ENCODE data around the gene TMEFF2.

Gene TMEFF2, protein sequence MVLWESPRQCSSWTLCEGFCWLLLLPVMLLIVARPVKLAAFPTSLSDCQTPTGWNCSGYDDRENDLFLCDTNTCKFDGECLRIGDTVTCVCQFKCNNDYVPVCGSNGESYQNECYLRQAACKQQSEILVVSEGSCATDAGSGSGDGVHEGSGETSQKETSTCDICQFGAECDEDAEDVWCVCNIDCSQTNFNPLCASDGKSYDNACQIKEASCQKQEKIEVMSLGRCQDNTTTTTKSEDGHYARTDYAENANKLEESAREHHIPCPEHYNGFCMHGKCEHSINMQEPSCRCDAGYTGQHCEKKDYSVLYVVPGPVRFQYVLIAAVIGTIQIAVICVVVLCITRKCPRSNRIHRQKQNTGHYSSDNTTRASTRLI

DNA sequence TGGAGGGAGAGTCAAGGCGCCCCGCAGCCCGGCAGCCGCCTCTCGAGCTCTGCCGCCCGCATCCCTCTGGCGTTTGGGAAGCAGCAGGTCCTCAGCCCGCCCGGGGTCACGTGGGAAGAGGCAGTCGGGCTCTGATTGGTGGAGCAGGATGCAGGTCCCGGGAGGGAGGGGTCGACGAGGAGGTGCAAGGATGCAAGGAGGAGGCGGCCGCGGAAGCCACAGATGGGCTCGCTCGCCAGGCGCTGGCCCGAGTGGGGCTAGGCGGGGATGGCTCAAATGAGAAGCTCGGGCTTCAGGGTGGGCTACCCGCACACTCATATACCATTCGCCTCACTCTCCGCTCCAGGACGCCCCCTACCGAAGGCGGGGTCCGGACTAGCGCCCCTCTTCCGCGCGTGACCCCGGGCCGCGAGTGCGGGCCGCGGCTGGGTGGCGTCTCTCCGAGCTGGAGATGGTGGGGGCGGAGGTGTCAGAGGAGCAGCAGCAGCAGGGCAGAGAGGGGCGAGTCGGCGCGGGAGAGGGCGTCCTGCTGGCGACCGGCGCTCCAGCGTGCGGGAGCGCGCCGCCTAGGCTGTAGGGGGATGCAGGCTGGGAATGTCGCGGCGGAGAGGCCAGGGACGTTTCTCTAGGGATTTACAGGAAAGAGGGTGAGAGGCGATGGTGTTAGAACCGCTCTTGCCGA lies at the start of gene TMEFF2:
TSS of gene TMEFF2 (minus strand) at position 68 of the 682 bp plus-strand sequence. CDS start 409 bp downstream, outside the sequence.
- peak; percentile 96 for DNase-seq

DNA sequence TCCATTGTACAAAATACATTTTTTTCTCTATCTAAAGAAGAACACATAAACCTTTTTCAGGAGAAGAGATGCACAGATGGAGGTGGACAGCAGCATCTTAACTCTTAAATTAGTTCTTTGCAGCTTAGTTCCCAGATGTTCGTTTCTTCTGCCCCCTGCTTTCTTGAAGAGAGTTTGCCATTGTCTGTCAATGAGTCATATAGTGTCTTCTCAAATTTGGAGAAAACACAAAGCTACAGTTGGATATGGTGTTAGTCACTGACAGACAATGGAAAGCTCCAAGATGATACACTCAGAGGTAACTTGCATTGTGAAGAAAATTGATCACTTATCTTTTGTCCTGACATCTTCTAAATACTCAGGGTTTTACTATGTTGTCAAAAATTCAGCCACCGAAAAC lies 48.8 kb upstream of the TMEFF2 start:
- no peak for DNase-seq

DNA sequence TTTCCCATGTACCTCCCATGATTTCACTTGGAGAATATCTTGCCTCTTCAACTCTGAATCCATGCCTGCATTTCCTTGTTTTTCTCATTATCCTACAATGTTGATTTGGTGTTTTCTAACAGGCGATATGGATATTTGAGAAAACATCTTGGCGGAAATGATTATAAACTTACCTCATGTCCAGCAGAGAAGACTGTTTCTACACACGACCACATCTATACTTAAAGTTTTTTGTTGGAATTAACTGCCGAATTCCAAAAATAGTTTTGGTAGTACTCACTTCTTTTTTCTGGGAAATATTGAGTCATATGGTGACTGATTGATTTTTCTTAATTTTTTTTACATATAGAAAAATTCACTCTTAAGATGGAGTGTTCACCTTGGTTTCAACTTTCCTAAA lies 41.4 kb upstream of the TMEFF2 start:
- DNase-seq: no peak

DNA sequence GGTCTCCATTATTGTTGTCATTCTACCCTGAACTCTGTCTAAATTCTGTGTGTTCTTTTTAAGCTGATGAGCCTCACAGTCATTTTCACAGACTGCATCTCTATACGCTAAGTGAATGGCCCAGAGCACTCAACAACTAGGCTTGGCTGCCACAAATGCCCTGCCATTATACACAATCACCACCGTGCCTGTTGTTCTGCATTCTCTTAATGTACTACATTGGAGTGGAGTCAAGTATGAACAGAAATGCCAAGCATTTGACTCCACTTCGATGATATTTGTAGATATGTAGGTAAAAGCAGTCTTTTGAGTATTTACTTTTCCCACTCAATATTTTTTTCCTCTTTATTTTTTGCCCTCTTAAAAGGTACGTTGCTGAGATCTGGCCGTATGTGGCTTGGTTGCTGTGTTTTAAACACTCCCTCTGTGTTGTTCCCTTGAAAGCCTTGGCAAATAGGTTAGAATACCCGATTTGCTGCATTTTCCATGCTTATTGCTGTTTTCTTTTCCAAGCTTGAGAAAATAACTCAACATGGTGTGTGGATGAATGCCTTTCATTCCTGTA lies 36.2 kb upstream of the TMEFF2 start:
- no peak for DNase-seq

DNA sequence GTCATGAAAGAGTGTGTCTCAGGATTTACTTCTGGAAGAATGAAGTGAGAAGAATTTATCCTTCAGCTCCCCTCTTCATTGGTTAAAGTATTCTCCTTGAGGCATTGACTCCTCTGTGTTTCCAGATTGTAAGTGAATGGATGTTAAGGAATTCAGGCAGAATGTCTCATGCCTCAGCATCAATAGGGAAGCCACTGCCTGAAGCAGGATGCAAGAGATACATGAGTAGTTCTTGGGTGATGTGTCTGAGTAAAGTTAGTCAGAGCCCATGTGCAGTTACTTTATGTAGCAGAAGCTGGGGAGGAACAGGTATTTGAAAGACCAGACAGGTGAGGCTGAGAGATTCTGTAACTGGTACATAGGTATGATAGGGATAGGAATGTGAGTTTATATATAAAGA lies 34.0 kb upstream of the TMEFF2 start:
- no peak for DNase-seq

DNA sequence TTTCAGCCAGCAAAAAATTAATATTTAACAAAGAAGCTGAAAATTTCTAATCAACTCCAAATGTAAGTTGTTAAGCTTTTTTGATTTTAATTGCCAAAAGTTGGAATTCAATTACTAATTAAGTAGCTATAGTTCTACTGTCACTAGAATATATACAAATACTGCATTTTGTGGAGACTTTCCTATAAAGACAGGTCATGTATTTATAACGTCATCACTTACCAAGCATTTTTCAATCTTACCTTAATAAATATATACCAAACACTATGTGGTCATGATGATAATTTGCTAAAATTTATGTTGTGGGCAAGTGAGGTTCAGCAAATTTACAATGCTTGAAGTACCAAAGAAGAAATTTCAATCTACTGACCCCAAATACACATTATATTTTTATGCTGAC lies 24.2 kb upstream of the TMEFF2 start:
- DNase-seq: no peak

DNA sequence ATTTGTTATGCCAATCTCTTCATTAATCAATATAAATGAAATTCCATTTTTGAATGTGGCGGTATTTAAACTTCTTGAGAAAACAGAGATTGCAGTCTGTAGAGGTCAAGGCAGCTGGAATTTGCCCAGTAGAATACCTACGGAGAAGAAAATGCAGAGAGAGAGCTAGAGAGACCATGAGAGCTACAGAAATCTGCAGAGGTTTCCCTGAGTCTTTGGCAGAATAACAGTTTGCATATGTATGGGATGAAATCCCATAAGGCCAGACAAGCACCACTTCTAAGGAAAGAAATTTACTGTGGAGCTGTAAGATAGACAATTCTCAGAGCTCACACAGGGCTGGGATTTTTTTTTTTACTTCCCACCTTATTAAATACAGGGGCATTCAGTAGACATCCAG lies 23.6 kb upstream of the TMEFF2 start:
- DNase-seq: no peak

DNA sequence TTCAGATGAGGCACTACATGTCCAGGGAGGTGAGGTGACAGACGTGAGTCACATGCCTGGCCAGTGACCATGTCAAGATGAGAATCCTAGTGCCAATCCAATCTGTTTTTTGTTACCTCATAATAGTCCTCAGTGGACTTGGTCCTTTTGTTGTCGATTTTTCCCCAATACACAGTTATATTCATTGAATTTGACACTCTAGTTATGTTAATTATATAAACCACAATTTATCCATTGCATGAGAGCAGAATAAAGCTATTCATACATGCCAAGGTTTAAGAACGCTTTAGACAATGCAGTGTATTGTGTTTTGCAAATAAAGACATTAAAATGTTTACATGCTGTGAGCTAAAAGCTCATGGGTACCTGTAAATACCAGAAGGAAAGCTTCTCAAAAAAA lies 21.6 kb upstream of the TMEFF2 start:
- DNase-seq: no peak

DNA sequence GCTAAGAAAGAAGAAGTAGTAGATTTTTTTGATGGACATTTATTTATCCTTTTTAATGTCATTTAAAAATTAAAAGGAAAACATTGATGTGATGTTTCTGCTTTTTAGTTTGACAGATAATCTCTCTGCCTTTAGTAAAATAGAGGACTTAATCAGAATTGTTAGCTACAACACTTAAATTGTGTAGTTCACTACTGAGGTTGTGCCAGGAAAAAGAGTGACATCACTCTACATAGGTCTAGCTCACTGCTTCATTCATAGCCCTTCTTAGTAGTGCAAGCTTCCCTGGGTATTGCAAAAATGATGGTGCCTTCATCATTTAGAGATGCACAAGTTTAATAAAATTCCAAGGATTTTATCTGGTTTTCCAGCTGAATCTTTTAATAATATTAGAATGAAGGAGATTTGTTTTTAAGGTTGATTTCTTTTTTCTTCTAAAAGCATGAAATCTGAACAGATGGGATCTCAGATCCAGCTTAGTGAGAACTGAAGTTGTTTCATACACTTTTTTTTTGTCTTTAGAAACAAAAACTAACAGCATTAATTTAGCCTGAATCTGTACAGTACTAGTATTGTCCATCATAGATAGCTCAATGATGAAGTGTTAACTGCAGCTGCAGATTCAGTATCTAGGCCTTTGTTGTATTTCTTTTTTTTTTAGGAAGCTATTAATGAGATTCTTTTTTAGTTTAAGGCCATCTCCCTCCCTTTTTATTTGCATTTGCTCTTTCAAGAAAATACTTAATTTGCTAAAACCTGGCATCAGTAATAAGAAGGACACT lies 20.6 kb upstream of the TMEFF2 start:
- DNase-seq: no peak

DNA sequence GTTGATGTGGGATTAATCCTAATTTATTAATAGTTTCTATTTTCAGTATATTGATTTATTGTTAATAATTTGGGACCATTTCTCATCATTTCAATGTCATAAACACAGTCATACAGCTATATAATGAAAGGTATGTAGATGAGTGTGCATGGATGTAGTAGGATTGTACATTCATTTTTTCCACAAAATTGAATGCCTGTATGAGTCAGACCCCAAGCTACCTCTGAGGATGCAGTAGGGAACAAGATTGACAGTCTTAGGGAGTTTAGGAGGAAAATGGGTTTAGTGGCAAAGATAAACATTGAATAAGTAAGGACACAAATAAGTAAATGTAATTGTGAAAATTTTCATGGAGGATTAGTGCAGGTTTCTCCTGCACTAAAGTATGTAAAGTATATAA lies 14.1 kb upstream of the TMEFF2 start:
- no peak for DNase-seq

DNA sequence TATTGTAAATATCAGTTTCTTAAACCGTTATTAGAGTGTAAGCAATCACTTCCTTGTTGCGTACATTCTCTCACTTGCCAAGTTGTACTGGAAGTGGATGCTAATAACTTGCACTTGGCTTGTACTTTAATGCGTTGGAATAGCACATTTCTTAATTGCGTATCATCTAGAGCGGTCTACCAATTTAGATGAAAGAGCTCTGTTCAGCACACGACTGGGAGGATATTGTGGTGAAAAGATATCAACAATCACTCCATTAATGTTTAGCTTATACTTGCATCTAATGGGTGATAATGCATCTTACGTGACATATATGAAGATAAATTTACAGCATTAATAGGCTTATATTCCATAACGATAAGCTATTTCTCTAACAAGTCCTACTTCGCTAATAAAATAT lies 11.7 kb upstream of the TMEFF2 start:
- DNase-seq: no peak

DNA sequence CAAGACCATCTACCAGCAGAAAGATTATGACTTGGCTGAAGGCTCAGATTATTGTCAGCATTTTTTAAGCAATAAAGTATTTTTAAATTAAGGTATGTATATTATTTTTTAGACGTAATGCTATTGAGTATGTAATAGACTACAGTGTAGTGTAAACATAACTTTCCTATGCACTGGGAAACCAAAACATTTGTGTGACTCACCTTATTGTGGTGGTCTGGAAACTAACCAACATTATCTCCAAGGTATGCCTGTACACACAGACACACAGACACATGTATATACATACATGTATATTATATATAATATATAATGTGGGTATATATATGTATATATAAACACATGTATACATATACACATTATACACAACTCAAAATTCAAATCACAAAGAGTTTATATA lies 9.1 kb upstream of the TMEFF2 start:
- no peak for DNase-seq

DNA sequence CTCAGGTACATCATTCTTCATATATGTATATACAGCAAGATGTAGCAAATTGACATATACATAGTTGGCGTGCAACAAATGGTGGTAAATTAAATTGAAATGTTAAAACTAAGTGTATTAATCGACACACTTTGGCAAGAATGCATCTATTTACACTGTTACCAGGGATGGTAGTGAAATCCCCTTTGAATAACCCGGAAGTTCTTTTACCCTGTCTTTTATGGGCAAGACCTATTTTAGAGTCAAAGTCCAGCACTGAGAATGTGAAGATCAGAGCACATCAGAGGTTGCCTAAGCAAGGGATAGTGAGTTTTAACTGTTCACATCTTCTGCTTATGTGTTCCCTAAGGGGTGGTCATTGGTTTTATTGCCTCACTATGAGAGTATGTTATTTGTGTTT lies 7.6 kb upstream of the TMEFF2 start:
- no peak for DNase-seq

DNA sequence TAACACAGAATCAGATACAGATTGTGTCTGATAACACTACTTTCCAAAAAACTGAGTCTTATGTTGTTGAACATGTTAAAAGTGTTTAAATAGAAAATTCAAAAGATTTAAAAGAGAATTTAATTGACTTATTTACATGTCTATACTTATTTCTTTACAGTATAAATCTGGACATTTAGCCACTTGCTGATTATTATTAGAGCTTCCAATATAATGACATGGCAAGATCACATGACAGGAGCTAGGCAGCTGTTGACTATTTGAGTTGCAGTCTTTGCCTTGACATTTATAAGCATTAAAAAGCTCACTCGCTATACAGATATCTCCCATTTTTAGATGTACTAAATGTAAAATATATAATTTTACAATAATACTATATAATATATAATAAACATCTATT lies 6.4 kb upstream of the TMEFF2 start:
- DNase-seq: no peak

DNA sequence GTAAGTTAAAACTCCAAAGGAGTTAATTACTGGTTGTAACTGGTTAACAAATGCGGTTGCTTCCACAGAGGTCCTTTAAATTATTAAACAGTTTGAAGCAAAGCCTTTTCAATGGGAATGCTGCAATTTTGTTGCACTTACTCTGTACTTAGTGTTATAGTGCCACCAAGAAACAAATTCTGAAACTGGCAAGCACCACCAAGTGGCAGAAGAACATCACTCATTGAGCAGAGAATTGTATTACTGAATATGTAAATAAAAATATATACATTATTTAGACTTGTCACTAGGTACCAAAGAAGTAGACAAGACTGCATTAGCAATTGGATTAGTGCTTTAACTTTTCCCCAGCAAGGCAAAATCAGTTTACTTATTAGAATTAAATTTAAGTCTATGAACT lies 2.6 kb upstream of the TMEFF2 start:
- DNase-seq: no peak

DNA sequence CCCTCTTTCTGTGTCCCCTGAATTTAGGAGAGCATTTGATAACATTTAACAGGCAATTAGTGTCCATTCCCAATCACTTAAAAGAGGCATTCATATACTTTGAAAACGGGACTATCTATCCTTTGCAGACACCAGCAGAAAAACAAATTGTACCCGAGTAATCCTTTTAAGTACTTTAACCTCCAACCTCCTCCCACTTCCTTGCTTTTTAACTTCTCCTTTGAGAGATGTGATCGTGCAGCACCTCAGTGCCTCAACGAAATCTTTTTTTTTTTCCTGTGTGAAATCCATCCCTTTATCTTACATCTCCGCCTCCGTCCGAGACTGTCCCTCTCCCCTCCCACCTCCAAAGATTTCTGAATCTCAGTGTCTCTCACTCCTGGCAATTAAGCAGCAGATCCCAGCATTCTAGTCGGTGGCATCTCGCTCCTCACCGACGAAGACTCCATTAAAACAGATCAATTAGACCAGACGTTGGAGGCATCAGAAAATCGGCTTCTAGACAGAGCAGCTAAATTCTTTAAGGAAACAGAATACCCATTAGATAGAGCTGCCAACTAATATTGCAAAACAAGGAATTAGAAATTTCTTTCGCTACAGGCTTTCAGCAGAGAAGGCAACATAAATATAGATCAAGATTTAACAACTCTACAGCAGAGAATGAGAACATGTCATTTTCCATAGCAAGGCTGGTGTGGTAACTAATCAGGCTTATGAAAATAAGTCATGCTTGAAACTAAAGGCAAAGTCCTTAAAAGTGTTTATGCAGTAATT lies 1.9 kb upstream of the TMEFF2 start:
- peak; percentile 51 for DNase-seq

DNA sequence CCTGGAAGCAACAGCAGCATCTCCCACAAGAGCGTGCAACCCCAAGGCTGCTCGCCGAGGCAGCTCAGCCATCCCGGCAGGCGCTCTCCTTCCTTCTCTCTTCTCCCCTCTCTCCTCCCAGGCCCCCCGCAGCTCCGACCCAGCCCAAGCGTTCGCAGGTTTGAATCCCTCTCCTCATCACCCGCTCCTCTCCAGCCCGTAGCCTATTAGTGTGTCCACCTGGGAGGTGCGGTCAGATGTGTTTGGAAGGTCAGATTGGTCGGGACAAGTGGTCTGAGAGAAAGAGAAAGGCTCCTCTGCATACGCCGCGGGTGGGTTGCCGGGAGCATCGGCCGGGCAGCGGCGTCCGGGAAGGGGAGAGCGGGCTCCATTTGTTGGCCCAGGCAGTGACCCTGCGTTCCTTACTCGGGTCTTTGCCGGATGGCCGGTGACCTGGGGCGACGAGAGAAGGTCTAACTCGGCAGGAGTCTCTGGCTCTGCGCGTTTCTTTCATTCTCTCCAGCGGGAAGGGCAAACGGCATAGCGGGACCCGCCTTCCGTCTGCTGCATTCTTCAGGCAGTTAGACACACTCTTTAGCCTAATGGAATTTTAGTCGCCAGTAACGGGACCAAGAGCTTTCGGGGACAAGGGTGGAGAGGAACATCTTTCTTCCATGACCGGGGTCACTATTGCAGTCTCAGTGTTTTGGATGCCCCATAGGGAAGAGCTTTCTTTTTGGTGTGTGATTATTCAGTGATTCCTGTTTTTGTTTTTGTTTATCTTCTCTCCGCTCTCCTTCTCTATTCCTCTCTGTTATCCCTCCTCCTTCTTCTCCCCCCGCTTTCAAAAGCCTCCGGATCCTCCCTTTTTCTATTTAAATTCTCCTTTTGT lies 1.1 kb upstream of the TMEFF2 start:
- DNase-seq: peak; percentile 39

DNA sequence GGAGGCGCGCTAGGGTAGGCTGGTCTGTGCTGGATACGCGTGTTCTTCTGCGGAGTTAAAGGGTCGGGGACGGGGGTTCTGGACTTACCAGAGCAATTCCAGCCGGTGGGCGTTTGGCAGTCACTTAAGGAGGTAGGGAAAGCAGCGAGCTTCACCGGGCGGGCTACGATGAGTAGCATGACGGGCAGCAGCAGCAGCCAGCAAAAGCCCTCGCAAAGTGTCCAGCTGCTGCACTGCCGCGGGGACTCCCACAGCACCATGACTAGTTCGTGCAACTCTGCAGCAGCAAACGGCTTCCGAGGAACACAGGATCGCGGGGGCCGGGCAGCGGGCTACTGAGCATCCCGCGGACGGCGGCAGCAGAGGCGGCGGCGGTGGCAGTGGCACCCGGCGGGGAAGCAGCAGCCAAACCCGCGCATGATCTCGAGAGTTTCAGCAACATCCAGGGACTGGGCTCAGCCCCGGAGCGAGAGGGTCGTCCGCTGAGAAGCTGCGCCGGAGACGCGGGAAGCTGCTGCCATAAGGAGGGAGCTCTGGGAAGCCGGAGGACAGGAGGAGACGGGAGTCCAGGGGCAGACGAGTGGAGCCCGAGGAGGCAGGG lies 368 bp downstream of the TMEFF2 start:
- no peak for DNase-seq

DNA sequence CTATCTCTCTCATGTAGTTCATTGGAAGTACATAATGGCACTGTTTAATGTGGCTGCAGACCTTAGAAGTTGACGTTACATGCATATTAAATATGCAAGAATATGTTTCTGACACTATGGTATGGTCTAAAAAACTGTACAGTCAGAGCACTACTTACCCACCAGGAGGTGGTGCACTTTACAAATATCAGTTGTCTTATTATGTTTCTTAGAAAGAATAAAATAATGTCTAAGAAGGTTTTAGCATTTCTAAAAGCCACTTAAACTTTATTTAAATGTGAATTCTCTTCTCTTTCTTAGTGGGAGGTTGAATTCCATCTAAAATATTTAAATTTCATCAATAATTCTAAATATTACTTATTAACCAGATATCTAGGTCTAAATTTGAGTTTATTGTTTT lies 4.3 kb downstream of the TMEFF2 start:
- DNase-seq: peak; percentile 30

DNA sequence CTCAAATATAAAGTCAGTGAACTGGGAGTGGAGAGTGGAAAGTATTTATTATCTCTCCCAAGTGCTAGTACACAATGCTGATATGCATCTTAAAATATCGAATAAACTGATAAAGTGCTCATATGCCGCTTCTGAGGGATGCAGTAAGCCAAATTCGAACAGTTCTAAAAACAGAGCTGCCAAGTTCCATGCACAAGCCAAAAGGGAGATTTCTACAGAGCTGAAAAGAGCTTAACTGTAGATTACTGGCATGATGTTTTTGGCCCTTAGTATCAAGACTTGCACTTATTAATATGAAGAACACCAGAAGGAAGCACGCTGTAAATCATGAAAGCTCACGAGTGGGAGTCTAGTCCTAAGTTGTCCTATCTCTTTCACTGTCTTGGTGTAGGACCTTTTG lies 7.9 kb downstream of the TMEFF2 start:
- DNase-seq: no peak

DNA sequence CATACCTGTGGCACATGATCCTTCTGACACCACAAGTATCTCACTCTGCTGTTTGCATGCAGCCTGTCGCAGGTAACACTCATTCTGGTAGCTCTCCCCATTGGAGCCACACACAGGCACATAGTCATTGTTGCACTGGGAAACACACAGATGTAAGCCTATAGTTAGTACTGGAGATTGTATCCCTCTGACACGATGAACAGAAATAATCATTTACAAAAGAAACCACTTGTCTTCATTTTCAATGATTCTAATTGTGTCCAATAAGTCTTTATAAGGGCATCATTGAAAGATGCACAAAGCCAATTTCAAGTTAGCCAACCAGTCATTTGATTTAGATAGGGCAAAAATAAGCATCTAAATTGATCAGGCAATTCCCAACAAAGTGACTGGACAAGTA lies 10.4 kb downstream of the TMEFF2 start:
- no peak for DNase-seq

All from NCI-H2171 treated with DMSO at 0.1 percent for 48 hours (cell line).